Measurements from ENCODE around the gene GNG12. TPM values are rescaled to one million over a fixed set of nuclear protein-coding genes. Genes with fewer than 3 reads are reported as not detected.

The GNG12 gene
- total RNA-seq, 1 donor from 2014 or later, result 23.2 TPM

GRCh38 chr1:67680486-67680885 lies 152.8 kb downstream of the GNG12 start:
- Mint-ChIP-seq H3K4me1 (ENCODE audit: unreplicated experiment) (peaks cover 14% of the 10 kb centered on the region), H3K27ac (no peak overlapping the region), H3K27me3 (no peaks in the 10 kb centered on the region), H3K36me3 (peaks cover 3% of the 10 kb centered on the region), H3K9me3 (no peaks in the 10 kb centered on the region), H3K4me3 (no peak overlapping the region)
- DNase-seq (ENCODE audit: extremely low spot score, unreplicated experiment), result no peak
- TF ChIP-seq, protein P1, sequence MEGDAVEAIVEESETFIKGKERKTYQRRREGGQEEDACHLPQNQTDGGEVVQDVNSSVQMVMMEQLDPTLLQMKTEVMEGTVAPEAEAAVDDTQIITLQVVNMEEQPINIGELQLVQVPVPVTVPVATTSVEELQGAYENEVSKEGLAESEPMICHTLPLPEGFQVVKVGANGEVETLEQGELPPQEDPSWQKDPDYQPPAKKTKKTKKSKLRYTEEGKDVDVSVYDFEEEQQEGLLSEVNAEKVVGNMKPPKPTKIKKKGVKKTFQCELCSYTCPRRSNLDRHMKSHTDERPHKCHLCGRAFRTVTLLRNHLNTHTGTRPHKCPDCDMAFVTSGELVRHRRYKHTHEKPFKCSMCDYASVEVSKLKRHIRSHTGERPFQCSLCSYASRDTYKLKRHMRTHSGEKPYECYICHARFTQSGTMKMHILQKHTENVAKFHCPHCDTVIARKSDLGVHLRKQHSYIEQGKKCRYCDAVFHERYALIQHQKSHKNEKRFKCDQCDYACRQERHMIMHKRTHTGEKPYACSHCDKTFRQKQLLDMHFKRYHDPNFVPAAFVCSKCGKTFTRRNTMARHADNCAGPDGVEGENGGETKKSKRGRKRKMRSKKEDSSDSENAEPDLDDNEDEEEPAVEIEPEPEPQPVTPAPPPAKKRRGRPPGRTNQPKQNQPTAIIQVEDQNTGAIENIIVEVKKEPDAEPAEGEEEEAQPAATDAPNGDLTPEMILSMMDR (conservative IDR thresholded peaks at IDR 0.05), result no peak

- Mint-ChIP-seq H3K9me3 (no peaks in the 10 kb centered on the region), H3K36me3 (no peaks in the 10 kb centered on the region), H3K4me1 (ENCODE audit: unreplicated experiment) (peaks cover 17% of the 10 kb centered on the region), H3K4me3 (no peak overlapping the region), H3K27me3 (no peaks in the 10 kb centered on the region), H3K27ac (no peak overlapping the region)
- TF ChIP-seq, protein P1 (conservative IDR thresholded peaks at IDR 0.05), result no peak
- DNase-seq (ENCODE audit: extremely low spot score, unreplicated experiment), result no peak
These were observed 153.6 kb downstream of the GNG12 start for GRCh38 chr1:67679691-67680090.

DNA sequence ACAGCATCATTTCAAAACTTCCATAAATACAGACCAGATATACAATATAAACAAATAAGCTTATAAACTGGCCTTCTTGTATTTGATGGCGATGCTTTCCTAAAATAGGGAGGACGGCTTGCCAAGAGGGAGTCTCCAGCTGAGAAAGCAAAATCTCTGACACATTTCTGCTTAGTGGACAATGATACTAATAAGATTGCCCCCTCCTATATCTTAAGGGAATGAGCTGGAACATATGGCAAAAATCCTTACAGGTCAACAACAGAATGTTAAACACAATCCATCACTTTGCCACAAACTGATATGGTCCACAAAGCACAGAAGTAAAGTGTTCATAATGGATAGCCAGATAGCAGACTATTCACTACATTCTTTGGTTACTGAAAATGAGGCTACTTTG lies 155.3 kb downstream of the GNG12 start:
- DNase-seq (ENCODE audit: extremely low spot score, unreplicated experiment), result no peak
- Mint-ChIP-seq H3K4me1 (ENCODE audit: unreplicated experiment) (peaks cover 14% of the 10 kb centered on the region), H3K9me3 (no peaks in the 10 kb centered on the region), H3K36me3 (no peaks in the 10 kb centered on the region), H3K4me3 (no peak overlapping the region), H3K27me3 (no peaks in the 10 kb centered on the region), H3K27ac (no peak overlapping the region)
- TF ChIP-seq, protein P1 (conservative IDR thresholded peaks at IDR 0.05), result no peak

- no peak overlapping the region for H3K27ac Mint-ChIP-seq
- H3K4me3 Mint-ChIP-seq, result no peak overlapping the region
- H3K36me3 Mint-ChIP-seq, result no peaks in the 10 kb centered on the region
- no peak for DNase-seq (ENCODE audit: extremely low spot score, unreplicated experiment)
- TF ChIP-seq, protein P1 (conservative IDR thresholded peaks at IDR 0.05), result no peak
- H3K27me3 Mint-ChIP-seq, result no peaks in the 10 kb centered on the region
- H3K9me3 Mint-ChIP-seq, result no peaks in the 10 kb centered on the region
- peaks cover 14% of the 10 kb centered on the region for H3K4me1 Mint-ChIP-seq (ENCODE audit: unreplicated experiment)
These were observed 155.9 kb downstream of the GNG12 start for GRCh38 chr1:67677408-67677807.

- H3K9me3 Mint-ChIP-seq, result no peaks in the 10 kb centered on the region
- H3K27me3 Mint-ChIP-seq, result no peaks in the 10 kb centered on the region
- no peak overlapping the region for H3K4me3 Mint-ChIP-seq
- TF ChIP-seq, protein P1 (conservative IDR thresholded peaks at IDR 0.05), result no peak
- H3K27ac Mint-ChIP-seq, result no peak overlapping the region
- DNase-seq (ENCODE audit: extremely low spot score, unreplicated experiment), result no peak
- no peaks in the 10 kb centered on the region for H3K36me3 Mint-ChIP-seq
- peaks cover 14% of the 10 kb centered on the region for H3K4me1 Mint-ChIP-seq (ENCODE audit: unreplicated experiment)
These were observed 156.3 kb downstream of the GNG12 start for GRCh38 chr1:67676946-67677345.

GRCh38 chr1:67676287-67676686 lies 157.0 kb downstream of the GNG12 start:
- DNase-seq (ENCODE audit: extremely low spot score, unreplicated experiment), result no peak
- H3K9me3 Mint-ChIP-seq, result no peaks in the 10 kb centered on the region
- TF ChIP-seq, protein P1 (conservative IDR thresholded peaks at IDR 0.05), result no peak
- H3K4me1 Mint-ChIP-seq (ENCODE audit: unreplicated experiment), result peaks cover 14% of the 10 kb centered on the region
- no peak overlapping the region for H3K27ac Mint-ChIP-seq
- H3K36me3 Mint-ChIP-seq, result no peaks in the 10 kb centered on the region
- H3K4me3 Mint-ChIP-seq, result no peak overlapping the region
- H3K27me3 Mint-ChIP-seq, result no peaks in the 10 kb centered on the region
